Erythroblast (primary cell): ENCODE results near the gene NPLOC4.

Experiments used
- GATA1 ChIP-seq: IDR thresholded peaks from 2 replicates; pipeline ENCODE4 v1.6.1; 2011; ENCODE audit warnings: low read depth, mild to moderate bottlenecking, control low read depth, low read length, moderate library complexity
- POLR2A ChIP-seq: IDR thresholded peaks from 2 replicates; pipeline ENCODE4 v1.6.1; 2011; ENCODE audit warnings: mild to moderate bottlenecking, low read length

- TF ChIP-seq POLR2A (no peak), GATA1 (no peak)
These were observed 6.6 kb downstream of the NPLOC4 start for GRCh38 chr17:81630274-81630673.
